GM08714 (cell line): ENCODE results near the gene HEXB.
"Not testable (repeated sequence)": the region's sequence is repeated elsewhere in the genome, so short reads cannot be mapped to it uniquely, and the experiment has no call there.

ENCODE experiments used
- H3K4me3 ChIP-seq: fragments of 200-500 bp; sonication (Bioruptor generic); 2 replicates; pipeline ENCODE4 v1.5.1; 2014; ENCODE audit warnings: mild to moderate bottlenecking, low read length, inconsistent platforms
- ZNF274 ChIP-seq: IDR thresholded peaks from 2 replicates; pipeline ENCODE4 v1.6.1; 2012; ENCODE audit warnings: mild to moderate bottlenecking, low read depth, low read length

Gene HEXB

GRCh38 chr5:74738406-74738805, 53.4 kb downstream of the HEXB start:
- no peak overlapping the region for H3K4me3 ChIP-seq
- TF ChIP-seq ZNF274 = no peak

DNA sequence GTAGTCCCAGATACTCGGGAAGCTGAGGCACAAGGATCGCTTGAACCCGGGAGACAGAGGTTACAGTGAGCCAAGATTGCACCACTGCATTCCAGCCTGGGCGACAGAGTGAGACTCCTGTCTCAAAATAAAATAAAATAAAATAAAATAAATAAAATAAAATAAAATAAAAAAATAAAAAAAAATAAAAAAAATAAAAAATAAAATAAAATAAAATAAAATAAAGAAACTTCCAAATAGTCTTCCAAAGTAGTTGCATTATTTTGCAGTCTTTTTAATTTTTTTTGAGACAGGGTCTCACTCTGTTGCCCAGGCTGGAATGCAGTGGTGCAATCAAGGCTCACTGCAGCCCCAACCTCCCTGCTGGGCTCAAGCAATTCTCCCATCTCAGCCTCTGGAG, 63.7 kb downstream of the HEXB start:
- H3K4me3 ChIP-seq = not testable (repeated sequence)

DNA sequence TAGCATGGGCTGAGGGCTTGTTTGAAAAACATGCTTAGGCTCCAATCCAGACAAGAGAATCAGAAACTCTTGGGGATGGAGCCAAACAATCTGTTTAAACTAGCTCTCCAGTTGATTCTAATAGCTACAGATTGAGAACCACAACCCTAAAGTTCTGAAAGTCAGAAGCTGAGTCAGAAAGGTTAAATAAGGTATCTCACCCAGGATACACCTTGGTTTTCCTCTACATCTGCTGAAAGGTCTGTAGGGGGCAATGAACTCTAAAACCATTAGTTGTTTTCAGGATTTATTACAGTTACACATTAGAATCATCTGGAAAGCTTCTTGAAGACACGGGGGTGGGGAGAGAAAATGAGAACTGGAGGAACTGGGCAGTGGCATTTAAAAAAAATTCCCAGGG, 76.2 kb downstream of the HEXB start:
- no peak for TF ChIP-seq ZNF274
- H3K4me3 ChIP-seq = no peak overlapping the region

GRCh38 chr5:74762599-74762998, 77.6 kb downstream of the HEXB start:
- no peak overlapping the region for H3K4me3 ChIP-seq
- TF ChIP-seq ZNF274 = no peak

- H3K4me3 ChIP-seq = no peak overlapping the region
- TF ChIP-seq ZNF274 = no peak
Observed at GRCh38 chr5:74763504-74763903, 78.5 kb downstream of the HEXB start.

DNA sequence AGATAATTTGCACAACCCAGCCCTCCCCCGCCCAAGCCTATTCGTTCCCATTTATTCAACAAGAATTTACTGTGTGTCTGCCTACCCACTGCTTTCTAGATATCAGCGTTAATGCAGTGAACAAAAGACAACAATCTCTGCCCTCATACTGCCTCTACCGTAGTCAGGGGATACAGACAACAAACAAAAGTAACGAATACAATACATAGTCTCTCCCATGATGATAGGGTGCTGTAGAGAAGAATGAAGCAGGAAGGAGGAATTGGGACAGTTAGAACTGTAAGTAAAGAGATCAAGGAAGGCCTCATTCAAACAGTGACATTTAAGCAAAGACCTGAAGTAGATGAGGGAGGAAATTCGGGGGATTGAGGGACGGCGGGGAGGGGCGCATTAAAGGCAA, 80.2 kb downstream of the HEXB start:
- TF ChIP-seq ZNF274 = no peak
- H3K4me3 ChIP-seq = peak overlapping the region; percentile 100; the same call in 1 of the 2 replicates

GRCh38 chr5:74765929-74766328, 80.9 kb downstream of the HEXB start:
- no peak for TF ChIP-seq ZNF274
- peak overlapping the region; percentile 100 for H3K4me3 ChIP-seq

- no peak for TF ChIP-seq ZNF274
- H3K4me3 ChIP-seq = peak overlapping the region; percentile 100
Observed at GRCh38 chr5:74766418-74766848, 81.4 kb downstream of the HEXB start.

DNA sequence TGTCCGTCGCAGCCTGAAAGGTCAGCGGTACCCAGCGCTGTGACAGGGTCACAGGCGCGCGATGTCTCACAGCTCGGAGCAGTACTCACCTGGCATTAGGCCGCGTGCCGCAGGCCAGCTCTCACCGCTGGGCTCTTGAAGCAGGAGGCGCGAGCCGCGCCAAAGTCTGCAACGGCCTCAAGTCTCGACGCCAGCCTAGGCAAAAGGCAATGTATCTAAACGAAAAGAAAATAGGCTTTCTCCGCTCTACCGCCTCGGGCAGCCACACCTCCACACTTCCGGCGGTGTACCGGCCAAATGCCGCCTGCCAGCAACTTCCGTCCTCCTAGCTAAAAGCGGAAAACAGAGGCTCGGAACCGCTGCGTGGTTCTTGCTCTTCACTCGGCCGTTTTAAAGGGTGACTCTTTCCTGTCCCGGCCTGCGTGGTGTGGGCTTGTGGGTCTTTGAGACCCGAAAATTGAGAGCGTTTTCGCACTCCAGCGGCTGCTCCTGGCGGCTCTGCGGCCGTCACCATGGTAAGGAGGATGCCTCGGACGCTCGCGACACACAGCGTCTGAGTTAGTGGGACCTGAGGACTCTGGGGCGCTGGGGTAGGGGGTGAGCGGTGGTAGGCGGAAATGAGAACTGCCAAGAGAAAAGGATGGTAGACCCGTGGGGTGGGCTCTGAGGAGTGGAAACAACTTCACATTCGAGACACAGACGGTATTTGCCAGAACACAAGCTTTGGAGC, 82.0 kb downstream of the HEXB start, which contains the start of the genes GFM2 and NSA2:
Gene GFM2, minus strand, starts transcription at position 269 of the 730 bp plus-strand sequence. CDS start 3,375 bp downstream, outside the sequence.
Gene NSA2, plus strand, starts transcription at position 401 of the 730 bp plus-strand sequence. Its CDS starts 112 bp downstream, at position 513.
- no peak for TF ChIP-seq ZNF274
- peak within 1 kb of the TSS; percentile 100 for H3K4me3 ChIP-seq

DNA sequence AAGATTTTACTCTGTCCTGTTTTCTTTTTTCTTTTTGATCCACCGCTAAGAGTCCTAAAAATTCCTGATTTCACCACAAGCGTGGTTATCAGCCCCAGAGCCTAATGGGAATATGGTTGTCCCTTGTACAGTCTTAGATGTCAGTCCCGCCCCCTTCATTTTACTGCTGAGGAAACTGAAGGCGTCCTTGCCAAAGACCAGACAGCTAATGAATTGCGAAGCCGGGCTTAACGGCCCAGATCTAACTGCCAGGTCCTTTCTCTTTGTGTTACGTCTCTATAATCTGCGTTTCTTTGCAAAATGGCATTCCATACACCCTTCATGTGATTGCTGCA, 82.5 kb downstream of the HEXB start:
- H3K4me3 ChIP-seq = peak overlapping the region; percentile 100
- TF ChIP-seq ZNF274 = no peak
